Right cardiac atrium (tissue), 5 donors: ENCODE measurements around the gene KIF2A. TPM values are rescaled to one million over a fixed set of nuclear protein-coding genes. Genes with fewer than 3 reads are reported as not detected.
"Not testable (repeated sequence)": the region's sequence is repeated elsewhere in the genome, so short reads cannot be mapped to it uniquely, and the experiment has no call there.

Experiments used
- ATAC-seq, 2 donors: fragments of 200-7000 bp; cut with Tn5 transposase; one replicate each; pipeline versions ENCODE4 v1.8.0 to v1.9.1; 2020; ENCODE audit warnings: moderate library complexity in 2 of 2, mild to moderate bottlenecking in 1 of 2
- DNase-seq, 3 donors: peaks; one replicate each; pipeline ENCODE4 v3.0.0-alpha.2; 2020
- H3K27ac ChIP-seq: one replicate; pipeline ENCODE4 v1.5.1; 2013; ENCODE audit warnings: mild to moderate bottlenecking, low read length, control low read depth, moderate library complexity
- H3K27me3 ChIP-seq: one replicate; pipeline ENCODE4 v1.6.1; 2013; ENCODE audit not compliant: control insufficient read depth, insufficient read depth
- H3K4me1 ChIP-seq: one replicate; pipeline ENCODE4 v1.6.1; 2013; ENCODE audit warnings: low read length; ENCODE audit not compliant: control insufficient read depth, insufficient read depth
- H3K4me3 ChIP-seq: one replicate; pipeline ENCODE4 v1.5.1; 2013; ENCODE audit warnings: low read length, control low read depth
- H3K9me3 ChIP-seq: one replicate; pipeline ENCODE4 v1.6.1; 2013; ENCODE audit warnings: low read length; ENCODE audit not compliant: control insufficient read depth
- WGBS: extraction: QIAGEN DNeasy Blood & Tissue Kit; methylation state at CpG from one replicate; pipeline ENCODE4 v1.1.7; 2013; 5-methylcytosine and 5-hydroxymethylcytosine counted together
- intact Hi-C, 4 donors: fragments of 100-400 bp; cut with DNase I; formaldehyde crosslinking; loops; one replicate each; pipeline versions ENCODE4 v1.11.0 to v1.14.0; 2022 to 2023
- polyA plus RNA-seq: library from polyadenylated mRNA; stranded (reverse); fragments of 200-250 nt; gene quantifications from one replicate; pipeline ENCODE4 v1.2.3, GENCODE V29; 2013
- total RNA-seq, 4 donors: library from RNA; stranded (reverse); fragmentation: NEBNext Ultra II Directional; extraction: Animal tissue kit (Norgen Biotek cat#: 25700); gene quantifications; one replicate each; pipeline ENCODE4 v1.2.1, GENCODE V29; 2021
- donor health status: healthy with polysubstance abuse.
- donor health status: DM: no; HTN: yes; CAD: no.
- donor health status: DM: no; HTN: no; CAD: no.
- donor health status: DM: no; HTN: yes; CAD: no; lungs with severe emphysema.
- donor health status: DM: yes; HTN: yes; CAD: no.

KIF2A gene
- total and polyA plus RNA-seq, 5 donors = 2.7 to 15.5 (median 14.4) TPM

- intact Hi-C loops, H3K27me3 ChIP-seq, H3K4me3 ChIP-seq, H3K27ac ChIP-seq, H3K9me3 ChIP-seq, ATAC-seq, H3K4me1 ChIP-seq: not testable (repeated sequence)
- peak in 1 of 3 donors; percentile 50 for DNase-seq
- 81% methylated on average over 11 of the region's 11 CpGs for WGBS
These were observed 14.2 kb upstream of the KIF2A start for GRCh38 chr5:62291829-62292228.

- 87% methylated on average over 2 of the region's 2 CpGs for WGBS
- ATAC-seq = no peak
- intact Hi-C loops = no loop called here
These were observed 9.0 kb upstream of the KIF2A start for GRCh38 chr5:62296998-62297397.

GRCh38 chr5:62298118-62298517, 7.9 kb upstream of the KIF2A start:
- Histone ChIP-seq H3K9me3 (no peaks in the 10 kb centered on the region), H3K27me3 (no peaks in the 10 kb centered on the region), H3K27ac (no peak overlapping the region), H3K4me1 (no peaks in the 10 kb centered on the region), H3K4me3 (no peak overlapping the region)
- no peak for ATAC-seq
- DNase-seq = no peak
- WGBS = 87% methylated on average over 3 of the region's 3 CpGs
- intact Hi-C loops = no loop called here

More at GRCh38 chr5:62296998-62297397, 9.0 kb upstream of the KIF2A start:
- Histone ChIP-seq H3K4me1 (no peaks in the 10 kb centered on the region), H3K27ac (no peak overlapping the region), H3K27me3 (no peaks in the 10 kb centered on the region), H3K9me3 (no peaks in the 10 kb centered on the region), H3K4me3 (no peak overlapping the region)
- no peak for DNase-seq

- WGBS = 83% methylated on average over 4 of the region's 4 CpGs
- no peak for ATAC-seq
- intact Hi-C loops = no loop called here
These were observed 6.9 kb upstream of the KIF2A start for GRCh38 chr5:62299101-62299500.

GRCh38 chr5:62299600-62299999, 6.4 kb upstream of the KIF2A start:
- intact Hi-C loops = no loop called here
- ATAC-seq = no peak
- no peaks in the 10 kb centered on the region for H3K9me3 ChIP-seq
- WGBS = 92% methylated on average over 1 of the region's 1 CpG
- no peak overlapping the region for H3K4me3 ChIP-seq
- H3K27me3 ChIP-seq = no peaks in the 10 kb centered on the region
- no peak for DNase-seq
- no peaks in the 10 kb centered on the region for H3K4me1 ChIP-seq
- no peak overlapping the region for H3K27ac ChIP-seq

More at GRCh38 chr5:62299101-62299500, 6.9 kb upstream of the KIF2A start:
- H3K27ac ChIP-seq = no peak overlapping the region
- no peaks in the 10 kb centered on the region for H3K9me3 ChIP-seq
- H3K4me3 ChIP-seq = no peak overlapping the region
- no peaks in the 10 kb centered on the region for H3K4me1 ChIP-seq
- H3K27me3 ChIP-seq = no peaks in the 10 kb centered on the region
- DNase-seq = no peak

GRCh38 chr5:62305358-62305714, 670 bp upstream of the KIF2A start:
- 38% methylated on average over 4 of the region's 4 CpGs for WGBS

GRCh38 chr5:62306323-62306895, 403 bp downstream of the KIF2A start:
- under 1% methylated on average over 67 of the region's 67 CpGs for WGBS
- intact Hi-C loops = no loop called here

More at GRCh38 chr5:62305358-62305714, 670 bp upstream of the KIF2A start:
- H3K4me1 ChIP-seq = peaks cover 3% of the 10 kb centered on the region
- DNase-seq (peak in 1 of 3 donors; percentile 50), ATAC-seq (no peak)
- peak overlapping the region; percentile 92 for H3K4me3 ChIP-seq
- H3K27ac ChIP-seq = peak overlapping the region; percentile 85
- intact Hi-C loops = no loop called here
- H3K9me3 ChIP-seq = no peaks in the 10 kb centered on the region
- H3K27me3 ChIP-seq = no peaks in the 10 kb centered on the region

GRCh38 chr5:62306896-62307689, 1.1 kb downstream of the KIF2A start:
- intact Hi-C loops = no loop called here
- DNase-seq = peak in 2 of 3 donors; percentile 35 to 51
- no peaks in the 10 kb centered on the region for H3K27me3 ChIP-seq
- peak overlapping the region; percentile 92 for H3K4me3 ChIP-seq
- ATAC-seq = peak; percentile 13 to 36
- 1% methylated on average over 33 of the region's 33 CpGs for WGBS
- H3K4me1 ChIP-seq = peaks cover 3% of the 10 kb centered on the region
- peak overlapping the region; percentile 74 for H3K27ac ChIP-seq
- H3K9me3 ChIP-seq = no peaks in the 10 kb centered on the region

More at GRCh38 chr5:62306323-62306895, 403 bp downstream of the KIF2A start:
- H3K9me3 ChIP-seq = no peaks in the 10 kb centered on the region
- H3K4me3 ChIP-seq = peak overlapping the region; percentile 92
- peak overlapping the region; percentile 82 for H3K27ac ChIP-seq
- peak; percentile 78 to 89 for ATAC-seq
- DNase-seq = peak in 1 of 3 donors; percentile 74
- no peaks in the 10 kb centered on the region for H3K27me3 ChIP-seq
- peaks cover 3% of the 10 kb centered on the region for H3K4me1 ChIP-seq

GRCh38 chr5:62308439-62308838, 2.4 kb downstream of the KIF2A start:
- no peaks in the 10 kb centered on the region for H3K27me3 ChIP-seq
- no peak for DNase-seq
- H3K4me1 ChIP-seq = peaks cover 3% of the 10 kb centered on the region
- no peak overlapping the region for H3K27ac ChIP-seq
- H3K4me3 ChIP-seq = no peak overlapping the region
- 86% methylated on average over 6 of the region's 6 CpGs for WGBS
- H3K9me3 ChIP-seq = no peaks in the 10 kb centered on the region
- intact Hi-C loops = no loop called here
- ATAC-seq = no peak

- ATAC-seq = no peak
- WGBS = 91% methylated on average over 4 of the region's 4 CpGs
- intact Hi-C loops = no loop called here
- H3K4me1 ChIP-seq = peaks cover 3% of the 10 kb centered on the region
- no peak for DNase-seq
- no peak overlapping the region for H3K4me3 ChIP-seq
- H3K27ac ChIP-seq = no peak overlapping the region
- H3K9me3 ChIP-seq = no peaks in the 10 kb centered on the region
- no peaks in the 10 kb centered on the region for H3K27me3 ChIP-seq
These were observed 3.1 kb downstream of the KIF2A start for GRCh38 chr5:62309107-62309506.

- ATAC-seq (no peak), DNase-seq (no peak)
- intact Hi-C loops = no loop called here
- no peak overlapping the region for H3K27ac ChIP-seq
- H3K4me1 ChIP-seq = no peaks in the 10 kb centered on the region
- H3K4me3 ChIP-seq = no peak overlapping the region
- H3K9me3 ChIP-seq = no peaks in the 10 kb centered on the region
- no peaks in the 10 kb centered on the region for H3K27me3 ChIP-seq
- WGBS = 65% methylated on average over 5 of the region's 5 CpGs
These were observed 4.6 kb downstream of the KIF2A start for GRCh38 chr5:62310426-62311143.
